Fibroblast of the aortic adventitia (primary cell): ENCODE results near the gene TOPAZ1. TPM values are rescaled to one million over a fixed set of nuclear protein-coding genes. Genes with fewer than 3 reads are reported as not detected.

Experiments
- DNase-seq: peaks from one replicate; pipeline ENCODE4 v3.0.0-alpha.2; 2010; ENCODE audit warnings: low read depth
- H3K4me3 ChIP-seq: 2 replicates; pipeline ENCODE4 v1.5.1; 2011; ENCODE audit warnings: low read depth, mild to moderate bottlenecking, control low read depth, low read length, moderate library complexity
- CTCF ChIP-seq: IDR thresholded peaks from 2 replicates; pipeline ENCODE4 v1.5.1; 2011; ENCODE audit warnings: mild to moderate bottlenecking, low read length, control low read depth, inconsistent platforms; ENCODE audit not compliant: insufficient read depth
- total RNA-seq: library from RNA; depleted of rRNA; stranded (reverse); fragments of >200 nt; gene quantifications from 2 replicates; pipeline ENCODE4 v1.2.3, GENCODE V29; 2012; ENCODE audit warnings: low replicate concordance

Gene TOPAZ1
- total RNA-seq, 1 donor, result not detected

- H3K4me3 ChIP-seq, result no peak overlapping the region
- DNase-seq, result no peak
- no peak for TF ChIP-seq CTCF
Measured at GRCh38 chr3:44292276-44292675, 50.6 kb downstream of the TOPAZ1 start.

- TF ChIP-seq CTCF, result no peak
- no peak overlapping the region for H3K4me3 ChIP-seq
- DNase-seq, result no peak
Measured at GRCh38 chr3:44292947-44293346, 51.3 kb downstream of the TOPAZ1 start.

GRCh38 chr3:44297255-44297654 lies 55.6 kb downstream of the TOPAZ1 start:
- TF ChIP-seq CTCF, result no peak
- H3K4me3 ChIP-seq, result no peak overlapping the region
- DNase-seq, result no peak

GRCh38 chr3:44301746-44302145 lies 60.1 kb downstream of the TOPAZ1 start:
- no peak for DNase-seq
- H3K4me3 ChIP-seq, result no peak overlapping the region
- TF ChIP-seq CTCF, result no peak

- DNase-seq, result no peak
- TF ChIP-seq CTCF, result no peak
- no peak overlapping the region for H3K4me3 ChIP-seq
Measured at GRCh38 chr3:44309500-44309899, 67.8 kb downstream of the TOPAZ1 start.

- no peak for TF ChIP-seq CTCF
- no peak overlapping the region for H3K4me3 ChIP-seq
- DNase-seq, result no peak
Measured at GRCh38 chr3:44318891-44319311, 77.2 kb downstream of the TOPAZ1 start.

GRCh38 chr3:44321335-44321734 lies 79.6 kb downstream of the TOPAZ1 start:
- no peak for DNase-seq
- no peak for TF ChIP-seq CTCF
- no peak overlapping the region for H3K4me3 ChIP-seq
